GM18517 (cell line): ENCODE data around the gene CRADD.
"Not testable (repeated sequence)": the region's sequence is repeated elsewhere in the genome, so short reads cannot be mapped to it uniquely, and the experiment has no call there.

Source experiments
- ATAC-seq: cut with Tn5 transposase; IDR thresholded peaks from one replicate; pipeline ENCODE4 v1.9.1; 2021; ENCODE audit warnings: mild to moderate bottlenecking, moderate library complexity; ENCODE audit not compliant: unreplicated experiment

CRADD gene

DNA sequence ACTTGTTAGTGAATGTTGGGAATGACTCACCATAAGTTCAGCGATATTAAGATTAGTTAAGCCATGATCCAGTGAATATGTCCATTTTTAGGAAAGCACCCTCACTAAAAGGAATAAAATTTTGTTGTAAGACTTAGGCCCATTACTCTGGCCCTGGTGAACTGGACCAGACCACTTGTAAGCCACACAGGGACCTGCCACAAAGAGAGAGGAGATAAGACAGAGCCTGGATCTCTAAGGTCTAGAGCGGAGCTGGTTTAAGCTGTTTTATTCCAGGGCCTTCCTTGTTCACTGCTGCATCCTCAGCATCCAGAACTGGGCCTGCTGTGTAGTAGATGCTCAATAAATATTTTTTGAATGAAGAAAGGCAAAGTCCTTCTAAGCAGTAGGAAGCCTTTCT is 79.1 kb downstream of the CRADD start:
- ATAC-seq, result no peak

DNA sequence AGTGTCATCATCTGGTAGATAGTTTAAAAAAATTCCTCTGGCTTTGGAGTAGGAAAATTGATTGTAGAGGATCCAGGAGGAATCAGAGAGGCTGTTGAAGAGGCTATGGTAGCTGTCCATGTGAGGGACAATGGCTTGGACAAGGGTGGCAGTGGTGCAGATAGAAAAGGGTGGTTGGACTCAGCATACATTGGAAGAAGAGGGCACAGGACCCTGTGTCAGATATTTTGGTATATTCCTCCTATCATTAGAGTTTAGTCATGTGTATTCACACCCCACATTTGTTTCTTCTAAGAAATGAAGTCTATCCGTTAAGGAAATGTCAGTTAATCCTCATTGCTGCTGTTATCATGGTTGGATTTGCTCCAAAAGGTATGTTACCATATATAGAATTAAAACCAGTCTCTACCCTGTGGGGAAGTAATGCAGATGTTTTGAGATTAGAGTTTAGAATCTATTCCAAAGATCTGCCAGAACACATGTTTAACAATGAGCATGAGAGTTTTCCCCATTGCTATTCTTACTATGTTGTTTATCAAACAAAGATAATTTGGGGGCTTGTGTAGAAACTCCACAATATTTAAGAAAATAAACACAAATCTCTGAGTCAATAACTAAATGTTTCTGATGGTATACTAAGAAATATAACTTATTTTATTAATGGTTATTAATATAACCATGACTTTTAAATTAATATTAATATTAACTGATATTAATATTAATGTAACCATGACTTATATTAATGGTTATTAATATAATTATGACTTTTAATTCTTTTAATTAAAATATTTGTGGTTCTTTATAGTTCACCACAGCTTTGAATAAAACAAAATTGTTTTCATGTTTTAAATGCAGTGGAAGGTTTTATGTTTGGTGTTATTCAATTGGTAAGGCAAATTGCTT is 80.9 kb downstream of the CRADD start:
- ATAC-seq, result no peak

DNA sequence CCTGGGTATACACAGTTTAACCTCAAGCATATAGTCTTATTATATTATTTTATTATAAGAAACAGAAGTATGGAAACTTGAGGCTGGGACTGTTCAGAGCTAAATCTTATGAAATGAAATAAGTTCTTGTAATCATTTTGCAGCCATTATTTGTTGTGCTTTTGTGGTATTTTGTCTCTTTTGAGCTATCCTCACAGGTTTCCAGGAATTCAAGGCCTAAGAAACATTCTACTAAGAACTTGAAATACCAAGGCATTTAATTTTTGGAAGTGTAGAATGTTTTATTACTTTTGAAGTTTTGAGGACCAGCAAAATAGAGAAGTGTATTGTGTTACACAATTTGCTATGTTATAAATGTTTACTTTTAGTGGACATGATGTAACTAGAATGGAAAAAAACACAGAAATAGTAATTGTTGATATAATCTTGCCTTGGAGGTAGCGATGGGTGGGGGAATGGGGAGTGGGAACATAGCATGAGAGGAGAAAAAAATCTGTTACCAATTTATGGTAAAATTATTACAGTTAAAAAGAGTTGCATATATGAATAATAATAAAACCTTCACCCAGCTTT is 81.7 kb downstream of the CRADD start:
- no peak for ATAC-seq

DNA sequence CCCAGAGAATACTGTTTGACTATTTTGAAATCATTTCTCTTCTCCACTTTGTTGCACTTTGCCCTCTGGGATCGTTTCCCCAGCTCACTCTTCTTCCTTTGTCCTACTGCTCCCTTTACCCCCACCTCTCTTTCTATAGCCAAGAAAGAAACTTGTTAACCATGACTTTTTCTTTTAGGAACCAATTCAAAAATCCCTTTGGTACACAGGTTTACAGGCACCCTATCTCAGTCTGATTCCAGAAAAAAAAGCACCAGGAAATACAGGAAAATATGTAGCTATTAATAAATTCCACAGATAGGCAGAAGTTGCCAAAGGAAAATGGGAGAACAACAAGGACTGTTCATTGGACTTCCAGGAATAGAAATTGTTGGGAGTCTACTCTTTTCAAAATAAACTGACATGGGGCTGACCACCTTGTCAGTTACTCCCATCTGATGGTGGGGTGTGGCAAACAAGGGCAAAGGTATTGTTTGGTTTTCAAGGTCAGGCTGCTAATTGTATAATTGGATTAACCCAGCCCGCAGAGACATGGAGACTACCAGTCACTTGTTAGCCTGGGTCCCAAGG is 82.4 kb downstream of the CRADD start:
- no peak for ATAC-seq

DNA sequence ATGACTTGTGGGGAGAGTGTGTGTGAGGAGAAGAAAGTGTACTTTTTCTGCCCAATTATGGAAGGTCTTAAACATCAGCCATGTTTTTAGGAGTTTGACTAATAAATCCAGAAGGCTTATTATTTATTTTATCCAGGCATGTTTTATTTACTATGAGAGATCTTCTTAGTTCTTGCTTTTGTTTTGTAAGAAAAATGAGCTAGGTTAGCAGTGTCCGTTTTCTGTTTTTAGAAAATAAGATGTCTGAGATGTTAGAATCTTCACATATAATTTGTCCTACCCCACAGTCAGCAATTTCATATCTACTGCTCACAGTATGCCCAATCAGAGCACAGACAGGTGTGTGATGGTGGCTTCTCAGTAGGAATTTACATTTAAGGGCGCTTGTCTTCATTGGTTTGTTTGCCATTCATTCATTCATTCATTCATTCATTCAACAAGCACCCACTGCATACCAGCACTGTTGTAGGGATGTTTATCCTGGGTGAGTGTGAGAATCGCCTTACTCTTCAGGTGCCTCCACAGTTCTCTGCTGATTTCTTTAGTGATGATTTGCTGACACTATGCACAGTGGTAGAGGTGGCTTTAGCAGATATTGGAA is 83.2 kb downstream of the CRADD start:
- no peak for ATAC-seq

DNA sequence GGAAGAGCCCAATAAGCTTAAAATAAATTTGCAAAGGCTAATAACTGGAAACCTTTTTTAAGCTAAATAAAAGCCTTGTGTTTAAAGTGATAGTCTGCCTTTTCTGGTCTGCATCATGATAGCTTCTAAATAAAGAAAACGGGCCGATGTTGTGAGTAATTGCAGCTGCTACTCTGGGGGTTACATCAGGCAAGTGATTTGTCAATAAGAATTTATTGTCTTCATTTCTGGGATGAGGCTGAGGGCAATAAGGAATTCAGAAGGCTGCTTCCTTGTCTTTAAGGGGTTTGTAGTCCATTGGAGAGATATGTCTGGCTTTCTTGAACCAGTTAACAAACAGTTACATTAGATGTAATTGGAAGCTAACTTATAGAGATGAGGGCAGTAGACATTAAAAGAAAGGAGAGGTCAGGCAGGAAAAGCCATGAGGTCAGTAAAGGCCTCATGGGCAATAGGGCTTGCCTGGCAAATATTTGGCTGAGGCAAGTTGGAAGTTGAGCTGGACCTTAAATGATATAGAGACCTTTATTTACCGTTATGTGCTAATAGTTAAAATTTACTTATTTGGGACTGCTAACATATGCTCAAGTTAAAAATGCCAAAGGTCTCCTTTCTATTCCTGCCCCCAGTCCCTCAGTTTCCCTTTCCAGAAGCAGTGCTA is 85.0 kb downstream of the CRADD start:
- no peak for ATAC-seq

DNA sequence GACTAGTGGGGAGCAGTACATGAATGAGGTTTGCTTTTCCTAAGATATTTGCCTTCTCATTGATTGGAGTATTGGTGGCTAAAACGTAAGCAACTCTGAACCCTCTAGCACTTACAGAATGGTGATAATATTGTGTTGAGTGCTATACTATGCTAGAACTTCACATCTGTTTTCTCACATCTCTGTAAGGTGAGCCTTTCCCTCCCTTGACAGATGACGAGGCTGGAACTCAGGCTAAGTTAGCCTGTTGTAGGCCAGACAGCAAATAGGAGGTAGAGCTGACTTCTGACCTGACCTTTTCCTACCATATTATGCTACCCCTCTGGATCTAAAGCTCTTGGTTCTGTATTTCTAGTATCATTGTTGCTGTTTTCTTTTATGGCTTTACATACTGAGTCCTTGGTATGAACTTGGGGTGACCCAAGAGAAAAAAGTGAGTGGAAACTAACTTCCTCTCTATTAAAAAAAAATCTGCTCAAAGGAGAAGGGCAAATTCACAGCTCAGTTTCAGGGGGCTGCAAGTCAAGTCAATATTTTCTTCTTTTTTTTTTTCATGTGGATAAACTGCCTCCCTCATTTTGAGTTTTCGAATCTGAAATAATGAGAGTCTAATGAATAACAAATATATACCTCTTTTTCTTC is 85.9 kb downstream of the CRADD start:
- ATAC-seq, result no peak

DNA sequence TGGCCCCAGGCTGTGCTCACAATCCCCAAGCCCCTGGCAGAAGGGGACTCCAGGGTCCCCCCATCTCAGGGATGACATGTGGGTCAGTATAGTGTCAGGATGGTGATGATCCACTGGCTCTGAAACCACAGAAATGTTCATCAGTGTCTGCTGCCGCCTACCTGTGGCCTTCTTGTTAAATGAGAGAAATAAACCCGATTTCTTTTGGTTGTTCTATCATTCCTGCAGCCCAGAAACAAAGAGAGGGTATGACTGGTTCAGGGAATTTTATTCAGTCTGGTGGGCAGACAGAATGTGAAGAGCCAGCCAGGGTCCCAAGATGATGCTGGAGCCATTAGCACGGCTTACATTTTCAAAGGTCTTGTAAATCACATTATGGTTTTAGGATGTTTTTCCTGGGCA is 86.6 kb downstream of the CRADD start:
- no peak for ATAC-seq

DNA sequence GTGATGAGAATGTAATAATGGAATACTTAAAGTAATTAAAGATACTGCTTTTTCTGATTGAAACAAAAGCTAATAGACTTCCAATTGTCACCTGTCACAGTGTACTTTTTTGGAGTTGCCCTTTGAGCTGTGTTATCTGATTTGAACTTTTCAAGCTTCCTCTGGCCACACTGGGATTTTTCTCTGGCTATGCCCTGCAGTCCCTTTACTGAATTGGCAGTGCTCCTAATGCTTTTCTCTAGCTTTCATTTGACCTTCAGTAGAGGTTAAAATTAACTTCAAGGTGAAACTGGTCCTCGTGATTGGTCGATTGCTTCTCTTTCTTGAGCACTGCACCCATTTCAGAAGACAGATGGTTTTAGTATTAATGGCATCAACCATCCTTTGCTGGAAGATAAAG is 89.2 kb downstream of the CRADD start:
- no peak for ATAC-seq

DNA sequence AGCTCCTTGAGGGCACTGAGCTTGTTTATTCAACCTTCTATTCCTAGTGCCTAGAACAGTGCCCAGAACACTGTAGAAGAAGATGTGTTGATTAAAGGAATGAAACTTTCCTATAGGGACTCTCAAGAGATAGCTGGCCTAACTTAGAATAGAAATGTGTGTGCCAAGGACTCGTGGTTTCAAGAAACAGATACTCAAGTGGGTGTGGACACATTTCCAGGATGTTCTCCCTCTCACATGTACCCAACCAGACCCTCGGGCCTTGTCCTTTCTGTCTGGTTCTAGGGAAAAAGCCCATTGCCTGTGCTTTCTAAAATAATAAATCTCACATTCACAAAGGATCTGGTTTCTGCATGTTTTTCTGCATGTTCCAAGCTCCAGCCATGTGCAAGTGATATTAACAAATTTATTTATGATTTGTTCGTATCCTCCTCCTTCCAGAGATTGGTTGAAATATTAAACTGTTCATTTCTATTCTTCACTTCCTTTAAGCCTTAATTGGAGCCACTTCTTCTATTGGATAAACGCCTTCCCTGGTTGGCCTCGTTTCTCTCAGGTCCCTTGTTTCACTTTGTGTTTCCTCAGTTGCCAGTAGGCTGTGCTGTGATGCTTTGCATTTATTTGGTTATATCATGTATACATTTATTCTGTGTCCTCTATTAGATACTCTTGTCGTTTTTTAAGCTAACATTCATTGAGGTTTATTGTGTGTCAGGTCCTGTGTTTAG is 89.8 kb downstream of the CRADD start:
- ATAC-seq, result no peak

DNA sequence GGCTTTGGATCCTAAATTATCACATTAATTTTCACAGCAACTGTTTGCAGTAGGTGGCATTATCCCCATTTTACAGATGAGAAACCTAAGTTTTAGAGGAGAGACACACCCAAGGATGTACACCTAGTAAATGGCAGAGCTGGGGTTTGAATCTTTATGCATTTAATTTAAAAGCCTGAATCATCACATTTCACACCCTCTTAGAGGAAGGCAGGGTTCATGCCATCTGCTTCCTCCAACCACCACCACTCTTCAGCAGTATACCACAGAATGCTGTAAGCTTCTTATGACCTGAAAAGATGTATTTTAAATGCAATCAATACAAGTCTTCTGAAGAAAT is 90.3 kb downstream of the CRADD start:
- ATAC-seq, result no peak

DNA sequence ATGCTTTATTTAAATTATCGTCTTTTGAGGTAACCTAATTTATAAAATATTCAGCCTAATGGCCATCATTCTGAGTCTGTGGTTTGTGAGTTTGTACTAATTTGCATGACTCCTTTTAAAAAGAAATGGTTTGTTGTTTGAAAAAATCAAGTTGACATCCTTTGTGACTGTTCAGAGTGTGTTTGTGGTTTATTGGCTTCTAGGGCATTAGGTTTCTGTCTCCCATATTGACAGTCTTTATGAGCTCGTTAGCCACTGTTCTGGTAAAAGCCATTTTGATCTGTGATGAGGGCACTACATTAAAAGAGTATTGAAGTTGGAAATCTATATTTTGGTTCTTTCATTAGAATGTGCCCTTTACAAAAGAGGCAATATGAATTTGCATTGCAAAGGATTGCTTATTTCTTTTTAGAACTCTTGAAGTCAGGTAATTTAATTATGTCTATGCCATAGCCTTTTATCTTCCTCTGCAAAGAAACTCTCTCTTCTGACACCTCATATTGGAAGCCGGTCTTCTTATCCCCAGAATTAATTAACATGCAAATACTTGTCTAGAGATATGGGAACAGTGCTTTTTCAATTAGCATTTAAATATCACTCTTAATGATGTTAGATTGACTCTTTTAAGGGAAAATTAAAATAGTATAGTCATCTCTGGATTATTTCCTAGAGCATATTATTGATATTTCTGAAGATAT is 95.0 kb downstream of the CRADD start:
- no peak for ATAC-seq

DNA sequence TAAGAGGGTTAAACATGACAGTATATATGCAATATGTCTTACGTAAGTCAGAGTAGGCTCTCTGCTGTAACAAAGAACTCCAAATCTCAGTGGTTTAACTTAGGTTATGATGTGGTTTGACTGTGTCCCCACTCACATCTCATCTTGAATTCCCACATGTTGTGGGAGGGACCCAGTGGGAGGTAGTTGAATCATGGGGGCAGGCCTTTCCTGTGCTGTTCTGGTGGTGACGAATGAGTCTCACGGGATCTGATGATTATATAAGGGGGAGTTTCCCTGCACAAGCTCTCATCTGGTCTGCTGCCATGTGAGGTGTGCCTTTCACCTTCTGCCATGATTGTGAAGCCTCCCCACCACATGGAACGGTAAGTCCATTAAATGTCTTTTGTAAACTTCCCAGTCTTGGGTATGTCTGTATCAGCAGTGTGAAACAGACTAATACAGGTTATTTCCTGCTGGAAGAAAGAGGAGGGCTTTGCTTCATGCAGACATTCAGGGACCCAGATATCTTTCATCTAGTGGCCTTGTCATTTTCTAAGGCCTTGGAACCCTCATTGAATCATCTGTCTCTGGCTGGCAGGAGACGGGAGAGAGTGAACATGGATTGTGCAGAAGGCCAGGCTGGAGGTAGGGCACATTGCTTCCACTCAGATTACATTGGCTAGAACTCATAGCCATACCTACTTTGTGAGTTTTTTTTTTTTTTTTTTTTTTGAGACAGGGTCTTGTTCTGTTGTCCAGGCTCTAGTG is 96.1 kb downstream of the CRADD start:
- ATAC-seq, result no peak

DNA sequence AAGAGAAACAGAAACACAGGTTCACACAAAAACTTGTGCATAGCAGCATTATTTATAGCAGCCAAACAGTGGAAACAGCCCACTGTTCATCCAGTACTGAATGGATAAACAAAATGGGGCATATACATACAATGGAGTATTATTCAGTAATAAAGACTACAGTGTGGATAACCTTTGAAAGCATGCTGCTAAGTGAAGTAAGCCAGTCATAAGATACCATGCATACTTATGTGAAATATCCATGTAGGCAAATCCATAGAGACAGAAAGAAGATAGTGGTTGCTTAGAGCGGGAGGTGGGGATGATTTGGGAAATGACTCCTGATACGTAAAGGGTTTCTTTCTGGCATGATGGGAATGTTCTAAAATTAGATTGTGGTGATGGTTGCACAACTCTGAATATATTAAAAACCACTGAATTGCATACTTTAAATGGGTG is 99.4 kb downstream of the CRADD start:
- ATAC-seq, result no peak

DNA sequence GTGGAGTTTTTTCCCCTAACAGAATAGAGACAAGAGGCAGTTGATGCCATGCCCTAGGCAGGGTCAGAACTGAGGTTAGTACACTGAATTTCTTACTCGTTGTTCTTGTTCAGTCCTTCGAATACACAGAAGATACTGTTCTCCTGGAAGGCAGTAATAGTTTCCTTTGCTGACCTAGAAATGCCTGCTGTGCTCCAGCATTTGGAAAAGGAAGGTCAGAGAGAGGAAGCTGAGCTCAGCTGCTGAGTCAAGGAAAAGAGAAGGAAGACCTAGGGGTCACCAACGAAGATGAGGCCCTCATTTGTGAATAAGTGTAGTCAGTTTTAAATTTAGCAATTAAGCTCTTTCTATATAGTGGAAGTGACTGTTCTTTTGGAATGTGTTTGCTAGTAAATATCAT is 100.1 kb downstream of the CRADD start:
- no peak for ATAC-seq

DNA sequence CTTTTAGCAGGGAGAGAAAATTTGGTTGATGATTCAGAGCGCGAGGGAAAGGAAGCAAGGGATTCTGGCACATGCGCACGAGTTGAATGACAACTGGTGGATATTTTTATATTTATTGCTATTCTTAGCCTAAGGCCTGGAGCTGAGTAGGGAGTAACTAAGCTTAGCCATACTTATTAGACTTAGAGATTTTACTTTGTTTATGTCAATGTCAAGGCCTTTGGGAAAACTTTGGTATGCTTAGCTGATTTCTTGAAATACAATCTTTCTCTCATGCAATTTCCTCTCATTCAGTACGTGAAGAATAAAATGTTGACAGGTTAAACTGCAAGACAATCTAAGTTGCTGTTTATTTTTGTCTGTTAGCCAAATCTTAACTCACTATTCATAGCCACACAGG is 101.1 kb downstream of the CRADD start:
- no peak for ATAC-seq

DNA sequence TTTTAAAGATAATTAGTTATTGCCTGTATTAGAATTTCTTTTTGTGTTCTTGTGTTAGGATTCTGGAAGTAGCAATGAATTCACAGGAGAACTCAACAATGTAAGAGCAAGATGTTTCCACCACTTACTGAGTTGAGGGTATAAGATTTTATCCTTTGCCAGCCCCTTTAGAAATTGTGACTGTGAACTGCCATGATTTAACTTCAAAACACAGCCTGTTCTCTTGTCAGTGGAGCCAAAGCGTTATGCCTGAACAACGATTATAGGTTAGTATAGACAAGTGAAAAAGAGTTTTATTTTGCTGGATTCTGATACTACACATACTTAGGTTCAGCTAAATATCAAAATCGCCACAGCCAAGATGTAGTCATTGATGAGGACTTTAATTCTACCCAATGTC is 101.6 kb downstream of the CRADD start:
- no peak for ATAC-seq

DNA sequence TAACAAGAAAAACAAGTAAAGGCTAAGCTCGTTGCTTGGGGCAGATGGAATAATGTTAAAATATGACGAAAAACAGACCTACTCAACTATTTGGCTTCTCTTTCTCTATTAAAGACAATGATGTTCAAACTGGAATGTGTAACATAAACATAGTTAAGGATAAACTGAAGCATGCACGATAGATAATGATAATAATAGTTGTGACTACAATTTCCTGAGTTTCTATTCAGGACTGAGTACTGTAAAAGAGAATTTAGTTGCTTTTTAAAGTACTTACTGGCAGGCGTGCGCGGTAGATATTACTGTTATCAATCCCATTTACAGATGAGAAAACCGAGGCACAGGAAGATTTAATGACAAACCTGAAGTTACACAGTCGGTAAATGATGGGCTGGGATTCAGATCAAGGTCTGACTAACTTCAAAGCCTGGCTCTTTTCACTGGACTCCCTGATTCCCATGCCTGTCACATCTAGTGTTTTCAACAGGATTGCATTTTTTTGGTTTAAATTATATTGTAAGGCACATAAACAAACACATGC is 103.0 kb downstream of the CRADD start:
- no peak for ATAC-seq

DNA sequence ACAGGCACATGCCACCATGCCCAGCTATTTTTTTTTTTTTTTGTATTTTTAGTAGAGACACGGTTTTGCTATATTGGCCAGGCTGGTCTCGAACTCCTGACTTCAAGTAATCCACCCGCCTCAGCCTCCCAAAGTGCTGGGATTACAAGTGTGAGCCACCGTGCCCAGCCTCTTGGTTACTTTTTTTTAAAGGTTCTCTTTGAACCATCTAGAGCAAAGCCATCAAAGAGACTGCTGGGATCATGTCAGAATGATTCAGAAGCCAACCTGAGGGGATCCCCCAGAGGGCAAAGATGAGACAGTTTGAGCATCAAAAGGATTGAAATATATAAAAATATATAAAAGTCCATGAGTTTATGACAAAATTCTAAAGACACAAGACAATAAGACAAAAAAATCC is 103.7 kb downstream of the CRADD start:
- ATAC-seq, result not testable (repeated sequence)
